ENCODE data around the gene MED13L. TPM values are rescaled to one million over a fixed set of nuclear protein-coding genes. Genes with fewer than 3 reads are reported as not detected.

MED13L gene
- polyA plus RNA-seq, 1 of the 3 experiments (the other 2 are of a cell fraction): 17.1 TPM

DNA sequence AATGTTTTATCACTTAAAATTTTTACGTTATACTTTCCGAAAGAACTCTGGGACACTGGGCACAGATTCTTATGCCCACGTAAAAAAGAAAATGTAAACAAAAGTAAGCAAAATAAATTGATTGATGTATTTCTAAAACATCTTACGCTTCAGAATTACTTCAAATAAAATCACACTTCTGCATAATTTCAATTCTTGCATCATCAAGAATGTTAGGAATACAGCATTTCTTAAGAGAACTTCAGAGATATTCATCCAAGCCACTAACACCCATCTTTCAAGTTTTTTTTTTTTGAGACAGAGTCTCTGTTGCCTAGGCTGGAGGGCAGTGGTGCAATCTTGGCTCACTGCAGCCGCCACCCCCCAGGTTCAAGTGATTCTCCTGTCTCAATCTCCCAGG, 180.6 kb downstream of the MED13L start (continued):
- TF ChIP-seq, protein P1, sequence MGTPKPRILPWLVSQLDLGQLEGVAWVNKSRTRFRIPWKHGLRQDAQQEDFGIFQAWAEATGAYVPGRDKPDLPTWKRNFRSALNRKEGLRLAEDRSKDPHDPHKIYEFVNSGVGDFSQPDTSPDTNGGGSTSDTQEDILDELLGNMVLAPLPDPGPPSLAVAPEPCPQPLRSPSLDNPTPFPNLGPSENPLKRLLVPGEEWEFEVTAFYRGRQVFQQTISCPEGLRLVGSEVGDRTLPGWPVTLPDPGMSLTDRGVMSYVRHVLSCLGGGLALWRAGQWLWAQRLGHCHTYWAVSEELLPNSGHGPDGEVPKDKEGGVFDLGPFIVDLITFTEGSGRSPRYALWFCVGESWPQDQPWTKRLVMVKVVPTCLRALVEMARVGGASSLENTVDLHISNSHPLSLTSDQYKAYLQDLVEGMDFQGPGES (IDR thresholded peaks at IDR 0.05; ENCODE audit: low read depth, low read length): no peak
- TF ChIP-seq SIN3A (IDR thresholded peaks at IDR 0.05; ENCODE audit: borderline replicate concordance, low read depth, low read length): no peak

DNA sequence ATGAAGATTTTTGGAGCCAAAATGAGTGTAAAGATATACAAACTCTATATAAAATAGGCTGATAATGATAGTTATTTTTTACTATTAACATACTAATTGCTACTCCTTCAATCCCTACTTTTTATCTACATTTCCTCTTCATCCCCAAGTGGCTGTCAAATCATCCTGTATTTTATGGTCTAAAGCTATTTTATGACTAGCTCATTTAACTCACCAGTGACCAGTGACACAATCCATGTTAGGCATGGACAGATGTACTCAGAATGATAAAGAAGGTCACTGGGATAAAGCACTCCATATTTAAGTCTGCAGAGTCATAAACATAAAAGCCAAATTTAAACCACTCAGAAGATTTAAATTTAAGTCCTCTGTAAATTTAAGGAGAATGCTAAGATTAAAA, 183.0 kb downstream of the MED13L start:
- H3K27ac ChIP-seq (ENCODE audit: low read depth in 2 of 2, low read length in 1 of 2): no peak overlapping the region
- H2AFZ ChIP-seq (ENCODE audit: low read depth): no peak overlapping the region
- H4K20me1 ChIP-seq (ENCODE audit: insufficient read depth): peaks cover 79% of the 10 kb centered on the region
- peaks cover 34% of the 10 kb centered on the region for H3F3A ChIP-seq (replicated peaks; ENCODE audit: insufficient read depth)
- H3K27me3 ChIP-seq (ENCODE audit: insufficient read depth): no peaks in the 10 kb centered on the region
- H3K4me1 ChIP-seq (ENCODE audit: control insufficient read depth in 1 of 2, insufficient read depth in 2 of 2, low read depth in 1 of 2, low read length in 1 of 2): peaks cover 4 to 10% of the 10 kb centered on the region in 2 experiments; a peak in 2 of 4 replicates
- H3K9me2 ChIP-seq: no peaks in the 10 kb centered on the region
- H3K9ac ChIP-seq: no peak overlapping the region
- DNase-seq: no peak
- H3K9me3 ChIP-seq: no peaks in the 10 kb centered on the region
- ChIA-PET POLR2A (no interaction called here), CTCF (interaction anchor here (1.5 kb wide), 1 partner anchor 79 kb away, joined by 3 read pairs; no protein-coding TSS in a partner anchor)
- H3K36me3 ChIP-seq (replicated peaks in 1 of 2; ENCODE audit: control insufficient read depth in 1 of 2, insufficient read depth in 2 of 2, low read length in 1 of 2): peaks cover 6 to 15% of the 10 kb centered on the region in 2 experiments
- H3K4me2 ChIP-seq: no peak overlapping the region
- H3K79me2 ChIP-seq (ENCODE audit: insufficient read depth): peaks cover 95% of the 10 kb centered on the region
- no peak overlapping the region for H3K4me3 ChIP-seq (ENCODE audit: low read depth in 2 of 2, low read length in 1 of 2)
- TF ChIP-seq GATA2 (CRISPR knock-in tag; IDR thresholded peaks at IDR 0.05) (no peak), TEAD4 (IDR thresholded peaks at IDR 0.05; ENCODE audit: borderline replicate concordance, insufficient read depth) (no peak), FOSL2 (IDR thresholded peaks at IDR 0.05; ENCODE audit: borderline replicate concordance, low read depth) (no peak), YY1 (IDR thresholded peaks at IDR 0.05; ENCODE audit: low read depth) (no peak), RXRA (IDR thresholded peaks at IDR 0.05; ENCODE audit: borderline replicate concordance, low read depth) (no peak), TAF1 (IDR thresholded peaks at IDR 0.05; ENCODE audit: borderline replicate concordance, low read depth, low read length) (no peak), ELF1 (IDR thresholded peaks at IDR 0.05) (no peak), NRF1 (IDR thresholded peaks at IDR 0.05; ENCODE audit: low read depth, low read length) (no peak), POLR2AphosphoS5 (IDR thresholded peaks at IDR 0.05; ENCODE audit: low read depth, low read length) (no peak), JUND (IDR thresholded peaks at IDR 0.05) (no peak), GABPA (IDR thresholded peaks at IDR 0.05; ENCODE audit: low read depth) (no peak)

DNA sequence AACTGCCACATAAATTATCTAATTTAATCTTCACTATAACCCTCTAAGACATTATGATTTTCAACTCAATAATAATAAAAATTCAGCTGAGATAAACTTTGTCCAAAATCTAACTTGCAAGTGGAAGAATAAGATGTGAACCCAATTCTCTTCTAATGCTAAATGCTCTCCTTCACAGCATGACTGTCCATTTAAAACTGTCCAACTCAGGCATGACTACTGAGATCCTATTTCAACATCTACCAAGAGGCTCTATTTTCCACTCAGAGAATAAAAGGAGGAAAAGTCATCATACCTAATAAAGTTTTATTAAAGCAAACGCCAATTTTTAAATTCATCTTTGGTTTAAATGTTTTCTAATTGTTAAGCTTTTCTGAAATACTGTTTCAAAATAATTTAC, 183.6 kb downstream of the MED13L start:
- Histone ChIP-seq H3K27ac (ENCODE audit: low read depth in 2 of 2, low read length in 1 of 2) (no peak overlapping the region), H4K20me1 (ENCODE audit: insufficient read depth) (peaks cover 79% of the 10 kb centered on the region), H3F3A (replicated peaks; ENCODE audit: insufficient read depth) (peaks cover 29% of the 10 kb centered on the region), H3K4me3 (ENCODE audit: low read depth in 2 of 2, low read length in 1 of 2) (no peak overlapping the region), H3K4me2 (no peak overlapping the region), H3K27me3 (ENCODE audit: insufficient read depth) (no peaks in the 10 kb centered on the region), H3K9ac (no peak overlapping the region), H3K9me2 (no peaks in the 10 kb centered on the region), H3K9me3 (no peaks in the 10 kb centered on the region), H3K36me3 (replicated peaks in 1 of 2; ENCODE audit: control insufficient read depth in 1 of 2, insufficient read depth in 2 of 2, low read length in 1 of 2) (peaks cover 6 to 15% of the 10 kb centered on the region in 2 experiments), H3K4me1 (ENCODE audit: control insufficient read depth in 1 of 2, insufficient read depth in 2 of 2, low read depth in 1 of 2, low read length in 1 of 2) (peaks cover 4 to 10% of the 10 kb centered on the region in 2 experiments; a peak in 2 of 4 replicates), H2AFZ (ENCODE audit: low read depth) (no peak overlapping the region; the same call in 1 of the 2 replicates), H3K79me2 (ENCODE audit: insufficient read depth) (peaks cover 95% of the 10 kb centered on the region)
- no peak for DNase-seq
- WGBS (ENCODE audit: low lambda C conversion rate): 91% methylated on average over 1 of the region's 1 CpG
- CTCF ChIA-PET: interaction anchor here (1.5 kb wide), 1 partner anchor 78 kb away, joined by 3 read pairs; no protein-coding TSS in a partner anchor
- no peak for TF ChIP-seq RXRA (IDR thresholded peaks at IDR 0.05; ENCODE audit: borderline replicate concordance, low read depth)
- TF ChIP-seq, protein P2, sequence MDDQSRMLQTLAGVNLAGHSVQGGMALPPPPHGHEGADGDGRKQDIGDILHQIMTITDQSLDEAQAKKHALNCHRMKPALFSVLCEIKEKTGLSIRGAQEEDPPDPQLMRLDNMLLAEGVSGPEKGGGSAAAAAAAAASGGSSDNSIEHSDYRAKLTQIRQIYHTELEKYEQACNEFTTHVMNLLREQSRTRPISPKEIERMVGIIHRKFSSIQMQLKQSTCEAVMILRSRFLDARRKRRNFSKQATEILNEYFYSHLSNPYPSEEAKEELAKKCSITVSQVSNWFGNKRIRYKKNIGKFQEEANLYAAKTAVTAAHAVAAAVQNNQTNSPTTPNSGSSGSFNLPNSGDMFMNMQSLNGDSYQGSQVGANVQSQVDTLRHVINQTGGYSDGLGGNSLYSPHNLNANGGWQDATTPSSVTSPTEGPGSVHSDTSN (IDR thresholded peaks at IDR 0.05): no peak
- TF ChIP-seq FOXM1 (IDR thresholded peaks at IDR 0.05; ENCODE audit: low read depth): no peak
- no peak for TF ChIP-seq NFIC (IDR thresholded peaks at IDR 0.05; ENCODE audit: borderline replicate concordance)
- TF ChIP-seq MXI1 (IDR thresholded peaks at IDR 0.05; ENCODE audit: low read depth, low read length): no peak
- TF ChIP-seq TCF12 (IDR thresholded peaks at IDR 0.05): no peak
- TF ChIP-seq JUND (IDR thresholded peaks at IDR 0.05): no peak
- TF ChIP-seq, protein P3, sequence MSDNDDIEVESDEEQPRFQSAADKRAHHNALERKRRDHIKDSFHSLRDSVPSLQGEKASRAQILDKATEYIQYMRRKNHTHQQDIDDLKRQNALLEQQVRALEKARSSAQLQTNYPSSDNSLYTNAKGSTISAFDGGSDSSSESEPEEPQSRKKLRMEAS (IDR thresholded peaks at IDR 0.05; ENCODE audit: low read depth): no peak
- no peak for TF ChIP-seq GABPA (IDR thresholded peaks at IDR 0.05; ENCODE audit: low read depth)
- TF ChIP-seq POLR2AphosphoS5 (IDR thresholded peaks at IDR 0.05; ENCODE audit: low read depth, low read length): no peak
- TF ChIP-seq FOXJ3 (CRISPR knock-in tag; IDR thresholded peaks at IDR 0.05): no peak
- TF ChIP-seq TAF1 (IDR thresholded peaks at IDR 0.05; ENCODE audit: borderline replicate concordance, low read depth, low read length): no peak
- no peak for TF ChIP-seq RFX5 (IDR thresholded peaks at IDR 0.05; ENCODE audit: low read length)
- no peak for TF ChIP-seq EP300 (IDR thresholded peaks at IDR 0.05; ENCODE audit: borderline replicate concordance in 1 of 2, low read depth in 1 of 2, low read length in 1 of 2)
- TF ChIP-seq, protein P4, sequence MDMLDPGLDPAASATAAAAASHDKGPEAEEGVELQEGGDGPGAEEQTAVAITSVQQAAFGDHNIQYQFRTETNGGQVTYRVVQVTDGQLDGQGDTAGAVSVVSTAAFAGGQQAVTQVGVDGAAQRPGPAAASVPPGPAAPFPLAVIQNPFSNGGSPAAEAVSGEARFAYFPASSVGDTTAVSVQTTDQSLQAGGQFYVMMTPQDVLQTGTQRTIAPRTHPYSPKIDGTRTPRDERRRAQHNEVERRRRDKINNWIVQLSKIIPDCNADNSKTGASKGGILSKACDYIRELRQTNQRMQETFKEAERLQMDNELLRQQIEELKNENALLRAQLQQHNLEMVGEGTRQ (IDR thresholded peaks at IDR 0.05; ENCODE audit: borderline replicate concordance, low read depth, low read length): no peak
- TF ChIP-seq CHD2 (IDR thresholded peaks at IDR 0.05; ENCODE audit: low read length, partially characterized antibody): no peak
- TF ChIP-seq EZH2phosphoT487 (IDR thresholded peaks at IDR 0.05; ENCODE audit: borderline replicate concordance, low read depth): no peak
- no peak for TF ChIP-seq GATA2 (CRISPR knock-in tag; IDR thresholded peaks at IDR 0.05)
- POLR2A ChIA-PET: no interaction called here

Measured in SK-N-SH (cell line).